HG03457 (cell line): ENCODE data around the gene ZFP36L1.

ENCODE experiments used
- ATAC-seq: cut with Tn5 transposase; IDR thresholded peaks from one replicate; pipeline ENCODE4 v1.9.1; 2021; ENCODE audit warnings: moderate number of reproducible peaks; ENCODE audit not compliant: unreplicated experiment

ZFP36L1 gene

DNA sequence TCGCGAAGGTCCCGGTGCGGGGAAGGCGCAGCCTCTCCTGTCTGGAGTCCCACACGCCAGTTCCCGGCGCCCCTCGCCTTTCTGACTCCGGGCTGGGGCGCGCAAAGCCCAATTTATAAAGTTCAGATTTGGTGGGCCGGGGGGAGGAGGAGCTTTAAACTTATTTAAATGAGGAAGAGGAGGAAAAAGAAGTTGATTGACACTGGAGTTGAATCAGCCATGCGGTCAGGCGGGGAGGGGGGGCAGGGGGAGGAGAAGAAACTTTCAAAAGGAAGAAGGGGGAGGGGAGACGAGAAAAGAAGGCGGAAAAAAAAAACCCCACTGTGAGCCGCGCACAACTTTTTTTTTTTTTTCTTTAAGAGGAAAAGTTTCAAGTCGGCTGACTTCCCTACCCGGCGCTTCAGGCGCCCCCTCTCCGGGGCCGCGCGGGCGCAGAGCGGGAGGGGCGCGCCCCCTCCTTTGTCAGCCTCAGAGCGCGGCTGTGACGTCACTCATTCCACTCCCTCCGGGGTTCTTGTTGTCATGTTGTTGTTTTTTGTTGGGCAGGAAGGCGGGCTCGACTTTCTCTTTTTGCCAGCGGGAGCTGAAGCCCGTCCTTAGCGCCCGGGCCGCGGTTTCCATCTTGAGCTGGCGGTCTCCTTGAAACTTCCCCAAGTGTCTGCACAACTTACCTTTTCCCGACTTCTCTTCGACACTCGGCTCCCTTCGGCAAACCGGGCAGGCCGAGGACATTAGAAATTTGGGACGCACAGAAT, at the start of gene ZFP36L1:
Gene ZFP36L1 (minus strand): TSS at position 89 of the 755 bp plus-strand sequence. CDS start 129 bp downstream, outside the sequence.
- ATAC-seq, result peak; percentile 20

GRCh38 chr14:68842298-68842697, 49.4 kb upstream of the ZFP36L1 start:
- no peak for ATAC-seq

DNA sequence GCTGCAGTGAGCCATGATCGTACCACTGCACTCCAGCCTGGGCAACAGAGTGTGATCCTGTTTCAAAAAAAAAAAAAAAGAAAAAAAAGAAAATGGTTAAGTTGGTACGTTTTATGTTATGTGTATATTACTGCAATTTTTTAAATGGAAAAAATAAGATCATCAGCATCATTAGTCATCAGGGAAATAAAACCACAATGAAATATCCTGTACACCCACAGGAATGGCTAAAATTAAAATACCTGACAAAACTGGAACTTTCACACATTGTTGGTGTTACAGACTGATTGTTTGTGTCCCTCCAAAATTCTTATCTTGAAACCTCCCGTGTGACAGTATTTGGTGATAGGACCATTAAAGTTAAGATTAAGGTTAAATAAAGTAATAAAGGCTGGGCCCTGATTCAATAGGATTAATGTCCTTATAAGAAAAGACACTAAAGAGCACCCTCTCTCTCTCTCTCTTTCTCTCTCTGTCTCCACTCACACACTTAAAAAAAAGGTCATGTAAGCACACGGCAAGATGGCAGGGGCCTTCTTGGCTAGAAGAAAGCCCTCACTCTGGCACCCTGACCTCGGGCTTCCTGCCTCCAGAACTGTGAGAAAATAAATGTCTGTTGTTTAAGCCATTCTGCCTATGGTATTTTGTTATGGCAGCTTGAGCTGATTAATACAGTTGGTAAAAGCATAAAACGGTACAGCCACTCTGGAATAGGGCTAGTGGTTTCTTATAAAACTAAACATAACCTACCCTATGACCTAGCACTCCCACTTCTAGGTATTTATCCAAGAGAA, 48.3 kb upstream of the ZFP36L1 start:
- no peak for ATAC-seq

DNA sequence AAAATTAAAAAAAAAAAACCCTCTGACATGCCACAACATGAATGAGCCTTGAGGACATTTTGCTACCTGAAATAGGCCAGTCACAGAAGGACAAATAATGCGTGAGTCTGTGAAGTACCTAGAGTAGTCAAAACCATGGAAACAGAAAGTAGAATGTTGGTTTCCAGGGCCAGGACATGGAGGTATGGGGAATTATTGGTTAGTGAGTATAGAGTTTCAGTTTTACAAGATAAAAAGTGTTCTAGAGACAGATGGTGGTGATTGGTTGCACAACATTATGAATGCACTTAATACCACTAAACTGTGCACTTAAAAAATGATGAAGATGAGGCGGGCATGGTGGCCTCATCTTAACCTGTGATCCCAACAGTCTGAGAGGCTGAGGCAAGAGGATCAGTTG, 47.6 kb upstream of the ZFP36L1 start:
- no peak for ATAC-seq

GRCh38 chr14:68836082-68836481, 43.2 kb upstream of the ZFP36L1 start:
- ATAC-seq, result no peak

GRCh38 chr14:68834816-68835215, 41.9 kb upstream of the ZFP36L1 start:
- no peak for ATAC-seq

GRCh38 chr14:68828698-68829097, 35.8 kb upstream of the ZFP36L1 start:
- no peak for ATAC-seq

DNA sequence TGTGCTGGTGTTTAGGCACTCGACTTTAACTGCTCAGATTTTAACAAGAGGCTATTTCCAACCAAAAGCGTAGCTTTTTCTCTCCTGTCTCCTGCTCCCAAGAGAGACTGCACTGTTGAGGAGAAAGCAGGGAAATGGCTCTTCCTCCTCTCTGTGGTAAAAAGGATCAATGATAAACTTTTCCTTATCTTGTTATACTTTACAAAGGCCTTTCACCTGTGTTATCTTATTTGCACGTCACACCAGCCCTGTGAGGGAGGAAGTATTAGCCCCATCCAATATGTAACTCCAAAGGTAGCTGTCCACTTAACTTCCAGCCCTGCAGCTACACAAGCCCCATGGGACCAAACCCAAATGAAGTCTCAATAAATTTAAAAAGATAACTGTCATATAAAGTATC, 32.9 kb upstream of the ZFP36L1 start:
- ATAC-seq, result no peak

GRCh38 chr14:68824517-68825347, 31.9 kb upstream of the ZFP36L1 start:
- ATAC-seq, result no peak

DNA sequence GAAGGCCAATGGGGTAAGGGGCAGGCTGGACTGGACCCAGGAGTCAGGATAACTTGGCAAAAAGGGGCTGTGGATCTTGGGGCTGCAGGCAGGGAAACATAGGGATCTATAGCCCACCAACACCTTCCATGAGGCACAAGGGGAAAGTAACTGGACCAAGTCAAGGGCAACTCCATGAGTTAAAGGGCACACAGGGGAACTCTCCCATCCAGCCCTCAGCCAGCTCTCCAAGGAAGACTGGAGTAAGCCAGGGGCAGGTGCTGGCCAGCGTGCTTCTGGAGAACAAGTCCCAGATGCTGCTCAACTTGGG, 31.3 kb upstream of the ZFP36L1 start:
- ATAC-seq, result no peak

- no peak for ATAC-seq
Observed at GRCh38 chr14:68823434-68824206, 30.8 kb upstream of the ZFP36L1 start.

DNA sequence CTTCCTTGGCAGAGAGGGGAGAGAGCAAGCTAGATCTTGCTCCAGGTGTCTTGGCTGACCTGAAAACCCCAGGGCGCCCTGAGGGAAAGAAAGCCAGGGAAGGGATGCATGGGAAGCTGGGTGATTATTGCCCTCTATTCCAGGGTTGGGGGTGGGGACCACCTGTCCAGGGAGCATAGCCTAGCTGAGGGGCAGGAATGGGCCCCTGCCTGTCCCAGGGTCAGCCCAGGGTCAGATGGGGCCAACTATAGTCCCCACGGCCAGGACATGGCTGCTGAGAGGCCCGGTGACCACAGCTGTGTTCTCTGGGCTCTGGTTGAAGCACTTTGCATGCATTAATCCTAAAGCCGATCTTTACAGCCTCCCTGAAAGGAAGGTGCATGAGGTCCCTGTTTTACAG, 30.1 kb upstream of the ZFP36L1 start:
- no peak for ATAC-seq

DNA sequence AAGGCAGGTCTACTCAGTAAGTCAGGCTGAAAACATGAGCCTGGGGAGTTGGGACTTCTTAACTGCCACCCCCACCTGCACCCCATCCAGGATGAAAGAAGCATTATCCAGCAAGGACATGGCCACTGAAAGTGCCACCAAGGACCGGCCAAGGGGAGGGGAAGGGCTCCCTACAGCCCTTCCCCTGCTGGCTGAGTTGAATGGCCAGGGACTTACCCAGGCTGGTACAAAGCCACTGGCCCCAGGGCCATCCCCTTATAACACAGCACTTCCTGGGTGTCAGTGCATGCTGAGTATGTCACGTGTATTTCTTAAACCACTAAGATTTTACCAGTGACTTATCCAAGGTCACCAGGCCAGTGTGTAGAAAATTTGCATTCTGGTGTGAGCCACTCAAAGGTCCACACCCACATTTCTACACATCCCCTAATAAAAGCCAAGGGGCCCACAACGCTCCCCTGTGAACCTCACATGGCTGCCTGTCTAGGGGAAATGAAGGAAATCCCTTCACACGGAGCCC, 29.3 kb upstream of the ZFP36L1 start:
- peak; percentile 54 for ATAC-seq

DNA sequence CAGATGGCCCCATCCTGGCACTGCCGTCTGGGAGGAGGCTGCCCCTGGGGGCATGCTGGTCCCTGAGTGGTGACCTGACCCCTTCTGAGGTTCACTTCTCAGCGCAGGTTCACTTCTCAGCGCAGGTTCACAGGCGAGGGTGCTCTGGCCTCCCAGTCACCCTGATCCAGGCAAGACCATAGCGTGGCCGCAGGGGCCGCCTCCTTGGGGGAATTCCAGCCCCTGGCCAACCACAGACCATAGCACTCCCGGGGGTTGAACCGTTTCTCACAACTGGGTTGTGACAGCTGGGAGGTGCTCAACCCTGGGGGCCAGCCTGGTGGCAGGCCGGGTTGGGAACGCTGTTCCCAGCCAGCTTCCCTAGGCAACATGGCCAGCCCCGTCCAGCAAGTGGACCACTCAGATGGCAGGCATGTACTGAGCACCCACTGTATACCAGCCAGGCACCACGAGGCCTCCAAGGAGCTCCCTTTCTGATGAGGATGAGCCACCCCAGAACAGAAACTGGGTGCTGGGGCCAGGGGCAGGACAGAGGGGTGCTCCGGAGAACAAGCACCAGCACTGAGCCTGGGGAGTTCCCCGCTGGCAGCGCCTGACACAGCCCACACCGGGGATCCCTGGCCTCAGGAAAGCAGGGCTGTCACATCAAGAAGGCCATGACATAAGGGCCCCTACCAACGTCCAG, 28.3 kb upstream of the ZFP36L1 start:
- peak; percentile 21 for ATAC-seq

DNA sequence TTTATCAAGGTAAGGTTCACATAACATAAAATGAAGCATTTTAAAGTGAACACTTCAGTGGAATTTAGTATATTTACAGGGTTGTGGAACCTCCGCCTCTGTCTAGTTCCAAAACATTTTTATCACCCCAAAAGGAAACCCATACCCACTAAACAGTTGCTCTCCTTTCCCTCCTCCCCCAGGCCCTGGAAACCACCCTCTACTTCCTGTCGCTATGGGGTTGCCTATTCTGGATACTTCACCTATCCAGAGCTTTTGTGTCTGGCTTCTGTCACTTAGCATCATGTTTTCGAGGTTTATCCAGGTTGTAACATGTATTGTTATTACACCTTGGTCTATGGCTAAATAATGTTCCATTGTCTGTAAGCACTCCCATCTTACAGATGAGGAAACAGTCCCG, 27.7 kb upstream of the ZFP36L1 start:
- no peak for ATAC-seq

- ATAC-seq, result no peak
Observed at GRCh38 chr14:68820119-68820518, 27.3 kb upstream of the ZFP36L1 start.

GRCh38 chr14:68819260-68819691, 26.4 kb upstream of the ZFP36L1 start:
- ATAC-seq, result no peak

GRCh38 chr14:68817506-68818212, 24.8 kb upstream of the ZFP36L1 start:
- ATAC-seq, result no peak

DNA sequence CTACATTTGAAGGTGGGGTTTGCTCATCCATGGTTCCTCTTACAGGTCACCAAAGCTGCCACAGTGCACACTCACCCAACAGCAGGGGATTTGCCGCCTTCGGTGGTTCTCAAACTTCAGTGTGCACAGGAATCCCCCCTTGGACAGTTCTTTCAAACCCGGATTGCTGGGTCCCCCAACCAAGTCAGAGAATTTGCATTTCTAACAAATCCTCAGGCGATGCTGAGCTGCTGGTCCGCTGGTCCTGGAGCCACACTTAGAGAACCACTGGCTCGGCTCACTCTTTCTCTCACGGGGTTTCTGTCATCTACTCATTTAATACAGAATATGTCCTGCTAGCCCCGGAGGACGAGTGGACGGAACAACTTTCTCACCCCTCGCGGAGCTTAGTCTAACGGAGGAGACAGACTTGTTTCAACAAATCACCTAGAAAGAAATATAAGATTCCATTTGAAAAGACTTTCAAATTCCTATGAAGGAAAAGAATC, 24.1 kb upstream of the ZFP36L1 start:
- ATAC-seq, result no peak
